Measurements from ENCODE around the gene MFAP5.

DNA sequence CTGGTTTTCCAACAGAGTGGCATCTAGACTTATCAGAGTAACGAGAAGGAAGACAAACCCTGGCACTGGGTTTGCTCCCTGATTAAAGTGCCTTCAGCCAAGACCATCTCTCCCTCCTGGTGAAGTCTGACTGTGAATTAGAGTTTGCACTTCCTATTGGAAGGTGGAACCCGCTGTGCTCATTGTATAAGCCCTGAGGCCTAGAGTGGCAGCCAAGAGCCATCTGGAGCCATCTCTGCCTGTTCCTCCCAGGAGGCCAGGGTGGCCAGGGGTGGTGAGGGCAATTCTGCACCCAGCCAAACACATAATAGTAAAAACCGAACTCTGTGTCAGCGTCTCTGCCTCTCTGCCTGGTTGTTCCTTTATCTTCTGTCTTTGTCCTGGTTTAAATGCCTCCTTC, 25.0 kb downstream of the MFAP5 start:
- TF ChIP-seq HDAC2 (IDR thresholded peaks at IDR 0.05) (no peak), GATA3 (IDR thresholded peaks at IDR 0.05; ENCODE audit: borderline replicate concordance) (no peak), EP300 (IDR thresholded peaks at IDR 0.05) (no peak), POLR2A (IDR thresholded peaks at IDR 0.05; ENCODE audit: low read length) (no peak), BCL3 (IDR thresholded peaks at IDR 0.05) (no peak), NR3C1 (IDR thresholded peaks at IDR 0.05) (no peak)

Measured in A549 (cell line).